IMR-90 (cell line): ENCODE results near the gene COL4A1.

ENCODE experiments used
- BHLHE40 ChIP-seq: fragments of 150-350 bp; IDR thresholded peaks from 2 replicates; pipeline ENCODE4 v1.6.1; 2016; ENCODE audit warnings: mild to moderate bottlenecking, low read depth, low read length
- CEBPB ChIP-seq: IDR thresholded peaks from 2 replicates; pipeline ENCODE4 v1.6.1; 2012; ENCODE audit warnings: low read depth, low read length, improper control_type of control experiment
- CHD1 ChIP-seq: IDR thresholded peaks from 2 replicates; pipeline ENCODE4 v1.6.1; 2012; ENCODE audit warnings: low read depth, low read length, improper control_type of control experiment
- CTCF ChIP-seq: conservative IDR thresholded peaks from 2 replicates; pipeline ENCODE4 v1.5.1; 2012; ENCODE audit warnings: mild to moderate bottlenecking, low read depth, low read length, improper control_type of control experiment
- MAZ ChIP-seq: IDR thresholded peaks from 2 replicates; pipeline ENCODE4 v1.6.1; 2012; ENCODE audit warnings: low read depth, mild to moderate bottlenecking, low read length, improper control_type of control experiment, moderate library complexity, borderline replicate concordance
- MXI1 ChIP-seq: IDR thresholded peaks from 2 replicates; pipeline ENCODE4 v1.6.1; 2012; ENCODE audit warnings: low read depth, mild to moderate bottlenecking, low read length, moderate library complexity, borderline replicate concordance
- POLR2A ChIP-seq: IDR thresholded peaks from 2 replicates; pipeline ENCODE4 v1.6.1; 2012; ENCODE audit warnings: mild to moderate bottlenecking, low read depth, low read length
- RAD21 ChIP-seq: IDR thresholded peaks from 2 replicates; pipeline ENCODE4 v1.6.1; 2012; ENCODE audit warnings: low read length, improper control_type of control experiment
- RCOR1 ChIP-seq: IDR thresholded peaks from 2 replicates; pipeline ENCODE4 v1.6.1; 2012; ENCODE audit warnings: mild to moderate bottlenecking, low read length, improper control_type of control experiment; ENCODE audit not compliant: insufficient replicate concordance
- SMC3 ChIP-seq: fragments of 150-350 bp; IDR thresholded peaks from 2 replicates; pipeline ENCODE4 v1.6.1; 2016; ENCODE audit warnings: low read depth, mild to moderate bottlenecking, antibody characterized with exemption, low read length, moderate library complexity
- TF ChIP-seq, protein P1 (sequence below): fragments of 150-350 bp; IDR thresholded peaks from 2 replicates; pipeline ENCODE4 v1.6.1; 2016; ENCODE audit warnings: low read depth, mild to moderate bottlenecking, low read length, moderate library complexity, borderline replicate concordance
- TF ChIP-seq, protein P2 (sequence below): fragments of 150-350 bp; IDR thresholded peaks from 2 replicates; pipeline ENCODE4 v1.6.1; 2017; ENCODE audit warnings: mild to moderate bottlenecking, antibody characterized with exemption, low read length, low read depth

- TF ChIP-seq CTCF, result no peak
- TF ChIP-seq POLR2A, result no peak
- TF ChIP-seq BHLHE40, result no peak
- no peak for TF ChIP-seq SMC3
- no peak for TF ChIP-seq MXI1
- TF ChIP-seq, protein P1, sequence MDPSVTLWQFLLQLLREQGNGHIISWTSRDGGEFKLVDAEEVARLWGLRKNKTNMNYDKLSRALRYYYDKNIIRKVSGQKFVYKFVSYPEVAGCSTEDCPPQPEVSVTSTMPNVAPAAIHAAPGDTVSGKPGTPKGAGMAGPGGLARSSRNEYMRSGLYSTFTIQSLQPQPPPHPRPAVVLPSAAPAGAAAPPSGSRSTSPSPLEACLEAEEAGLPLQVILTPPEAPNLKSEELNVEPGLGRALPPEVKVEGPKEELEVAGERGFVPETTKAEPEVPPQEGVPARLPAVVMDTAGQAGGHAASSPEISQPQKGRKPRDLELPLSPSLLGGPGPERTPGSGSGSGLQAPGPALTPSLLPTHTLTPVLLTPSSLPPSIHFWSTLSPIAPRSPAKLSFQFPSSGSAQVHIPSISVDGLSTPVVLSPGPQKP, result no peak
- no peak for TF ChIP-seq MAZ
- TF ChIP-seq, protein P2, sequence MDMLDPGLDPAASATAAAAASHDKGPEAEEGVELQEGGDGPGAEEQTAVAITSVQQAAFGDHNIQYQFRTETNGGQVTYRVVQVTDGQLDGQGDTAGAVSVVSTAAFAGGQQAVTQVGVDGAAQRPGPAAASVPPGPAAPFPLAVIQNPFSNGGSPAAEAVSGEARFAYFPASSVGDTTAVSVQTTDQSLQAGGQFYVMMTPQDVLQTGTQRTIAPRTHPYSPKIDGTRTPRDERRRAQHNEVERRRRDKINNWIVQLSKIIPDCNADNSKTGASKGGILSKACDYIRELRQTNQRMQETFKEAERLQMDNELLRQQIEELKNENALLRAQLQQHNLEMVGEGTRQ, result no peak
- no peak for TF ChIP-seq RAD21
- no peak for TF ChIP-seq CHD1
- no peak for TF ChIP-seq RCOR1
- no peak for TF ChIP-seq CEBPB
Observed at GRCh38 chr13:110224519-110224918, 82.4 kb downstream of the COL4A1 start.
